ENCODE results near the gene BAD.

Gene BAD

DNA sequence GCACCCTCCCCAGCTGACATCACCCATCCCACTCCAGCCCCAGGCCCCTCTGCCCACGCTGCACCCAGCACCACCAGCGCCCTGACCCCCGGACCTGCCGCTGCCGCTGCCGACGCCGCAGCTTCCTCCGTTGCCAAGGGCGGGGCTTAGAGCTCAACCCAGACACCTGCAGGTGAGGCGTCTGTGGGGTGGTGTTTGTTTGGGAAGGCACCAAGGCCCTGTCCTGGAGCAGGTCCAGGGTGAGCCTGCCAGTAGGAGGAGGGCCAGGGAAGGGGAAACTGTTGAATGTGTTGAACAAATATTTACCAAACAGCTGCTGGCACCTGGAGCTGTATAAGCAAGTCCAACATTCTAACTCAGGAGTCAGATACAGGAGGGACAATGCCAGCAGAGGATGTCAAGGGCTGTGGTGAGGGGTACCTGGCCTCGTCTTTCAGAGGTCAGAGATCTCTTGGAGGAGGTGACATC, 46.9 kb downstream of the BAD start:
- H3K27ac ChIP-seq: peak overlapping the region; percentile 35; the same call in 1 of the 2 replicates
- no peak for TF ChIP-seq ZFX (IDR thresholded peaks at IDR 0.05)
- TF ChIP-seq, protein P1, sequence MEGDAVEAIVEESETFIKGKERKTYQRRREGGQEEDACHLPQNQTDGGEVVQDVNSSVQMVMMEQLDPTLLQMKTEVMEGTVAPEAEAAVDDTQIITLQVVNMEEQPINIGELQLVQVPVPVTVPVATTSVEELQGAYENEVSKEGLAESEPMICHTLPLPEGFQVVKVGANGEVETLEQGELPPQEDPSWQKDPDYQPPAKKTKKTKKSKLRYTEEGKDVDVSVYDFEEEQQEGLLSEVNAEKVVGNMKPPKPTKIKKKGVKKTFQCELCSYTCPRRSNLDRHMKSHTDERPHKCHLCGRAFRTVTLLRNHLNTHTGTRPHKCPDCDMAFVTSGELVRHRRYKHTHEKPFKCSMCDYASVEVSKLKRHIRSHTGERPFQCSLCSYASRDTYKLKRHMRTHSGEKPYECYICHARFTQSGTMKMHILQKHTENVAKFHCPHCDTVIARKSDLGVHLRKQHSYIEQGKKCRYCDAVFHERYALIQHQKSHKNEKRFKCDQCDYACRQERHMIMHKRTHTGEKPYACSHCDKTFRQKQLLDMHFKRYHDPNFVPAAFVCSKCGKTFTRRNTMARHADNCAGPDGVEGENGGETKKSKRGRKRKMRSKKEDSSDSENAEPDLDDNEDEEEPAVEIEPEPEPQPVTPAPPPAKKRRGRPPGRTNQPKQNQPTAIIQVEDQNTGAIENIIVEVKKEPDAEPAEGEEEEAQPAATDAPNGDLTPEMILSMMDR (conservative IDR thresholded peaks at IDR 0.05): no peak

GRCh38 chr11:64235437-64236161, 48.9 kb downstream of the BAD start:
- H3K27ac ChIP-seq: peak overlapping the region; percentile 47
- TF ChIP-seq, protein P1 (conservative IDR thresholded peaks at IDR 0.05): no peak
- TF ChIP-seq ZFX (IDR thresholded peaks at IDR 0.05): no peak

DNA sequence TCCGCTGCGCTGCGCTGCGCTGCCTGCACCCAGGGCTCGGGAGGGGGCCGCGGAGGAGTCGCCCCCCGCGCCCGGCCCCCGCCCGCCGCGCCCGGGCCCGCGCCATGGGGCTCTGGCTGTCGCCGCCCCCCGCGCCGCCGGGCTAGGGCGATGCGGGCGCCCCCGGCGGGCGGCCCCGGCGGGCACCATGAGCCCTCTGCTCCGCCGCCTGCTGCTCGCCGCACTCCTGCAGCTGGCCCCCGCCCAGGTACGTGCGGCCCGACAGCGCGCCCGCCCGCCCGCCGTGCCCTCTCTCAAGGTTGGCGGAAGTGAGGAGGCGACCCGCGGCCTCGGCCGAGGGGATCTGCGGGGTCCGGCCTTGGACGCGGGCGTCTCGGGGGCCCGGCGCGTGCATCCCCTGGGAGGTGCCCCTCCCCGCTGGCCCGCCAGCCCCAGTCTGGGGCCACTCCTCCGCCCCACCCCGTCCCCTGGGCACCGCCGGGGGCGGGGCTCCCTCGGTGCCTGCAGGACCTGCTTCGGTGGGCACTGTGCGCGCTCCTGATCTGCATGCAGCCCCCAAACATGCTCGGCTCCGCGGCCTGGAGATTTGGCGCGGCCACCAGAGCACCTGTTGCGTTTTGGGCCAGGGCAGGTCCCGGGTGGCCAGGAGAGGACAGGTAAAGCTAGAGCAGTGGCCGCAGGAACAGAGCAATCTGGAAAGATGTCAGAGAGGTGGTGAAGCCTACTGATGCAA, 49.7 kb downstream of the BAD start:
- H3K27ac ChIP-seq: peak overlapping the region; percentile 47
- TF ChIP-seq, protein P1 (conservative IDR thresholded peaks at IDR 0.05): no peak
- TF ChIP-seq ZFX (IDR thresholded peaks at IDR 0.05): no peak

- peak within 1 kb of the TSS; percentile 47 for H3K27ac ChIP-seq
- TF ChIP-seq, protein P1 (conservative IDR thresholded peaks at IDR 0.05): no peak
- TF ChIP-seq ZFX (IDR thresholded peaks at IDR 0.05): no peak
Observed at GRCh38 chr11:64233913-64234586, 50.4 kb downstream of the BAD start, which contains the start of gene VEGFB. TSS of gene VEGFB (plus strand) at chr11:64234584. CDS start at chr11:64234834, 250 bp downstream.

GRCh38 chr11:64232967-64233315, 51.5 kb downstream of the BAD start:
- TF ChIP-seq ZFX (IDR thresholded peaks at IDR 0.05): no peak
- TF ChIP-seq, protein P1 (conservative IDR thresholded peaks at IDR 0.05): no peak
- no peak overlapping the region for H3K27ac ChIP-seq

GRCh38 chr11:64232182-64232966, 52.1 kb downstream of the BAD start:
- no peak for TF ChIP-seq ZFX (IDR thresholded peaks at IDR 0.05)
- TF ChIP-seq, protein P1 (conservative IDR thresholded peaks at IDR 0.05): no peak
- no peak overlapping the region for H3K27ac ChIP-seq
